Neural crest cell (in vitro differentiated cells): ENCODE data around the gene ZNF474. TPM values are rescaled to one million over a fixed set of nuclear protein-coding genes. Genes with fewer than 3 reads are reported as not detected.

Source experiments
- DNase-seq: peaks from one replicate; pipeline ENCODE4 v3.0.0; 2021; ENCODE audit warnings: low read depth, mixed read lengths, low spot score
- H3K27ac Mint-ChIP-seq: one replicate; pipeline ENCODE4 v1.8.0; 2021; ENCODE audit warnings: mild to moderate bottlenecking, mixed read lengths; ENCODE audit not compliant: unreplicated experiment
- H3K27me3 Mint-ChIP-seq: 2 replicates; pipeline ENCODE4 v1.8.0; 2021; ENCODE audit warnings: low read depth, mild to moderate bottlenecking, mixed read lengths
- H3K36me3 Mint-ChIP-seq: 2 replicates; pipeline ENCODE4 v1.8.0; 2021; ENCODE audit warnings: low read depth, mild to moderate bottlenecking, mixed read lengths
- H3K4me1 Mint-ChIP-seq: 2 replicates; pipeline ENCODE4 v1.8.0; 2021; ENCODE audit warnings: mixed read lengths
- H3K4me3 Mint-ChIP-seq: one replicate; pipeline ENCODE4 v1.8.0; 2021; ENCODE audit warnings: mild to moderate bottlenecking, mixed read lengths
- H3K9me3 Mint-ChIP-seq: 2 replicates; pipeline ENCODE4 v1.8.0; 2021; ENCODE audit warnings: mixed read lengths
- total RNA-seq: library from RNA; stranded (reverse); gene quantifications from 2 replicates; pipeline ENCODE4 v1.2.1, GENCODE V29; 2021
- TF ChIP-seq, protein P1 (sequence below): fragments of 200-600 bp; sonication (generic); conservative IDR thresholded peaks from 2 replicates; pipeline ENCODE4 v1.5.0; 2021; ENCODE audit warnings: antibody characterized with exemption, mild to moderate bottlenecking

ZNF474 gene
- total RNA-seq, 1 donor from 2014 or later = 0.47 TPM

DNA sequence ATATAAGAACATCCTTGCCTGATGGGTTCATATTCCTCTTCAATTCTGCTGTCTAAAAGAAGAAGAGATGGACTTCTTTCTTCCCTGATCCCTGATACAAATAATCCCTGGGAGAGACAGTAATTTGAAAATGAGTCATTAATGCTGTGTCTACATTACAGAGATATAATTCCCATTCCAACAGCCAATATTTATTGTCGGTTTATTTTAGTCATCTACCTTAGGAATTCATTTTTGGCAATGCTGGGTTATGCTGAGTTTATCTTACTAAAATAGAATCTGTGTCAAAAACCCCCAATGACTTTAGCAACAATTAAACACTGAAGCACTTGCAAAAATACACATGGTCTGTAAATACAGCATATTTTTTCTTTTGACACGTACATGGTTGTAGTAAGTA, 23.9 kb downstream of the ZNF474 start:
- Mint-ChIP-seq H3K36me3 (no peaks in the 10 kb centered on the region), H3K4me1 (peaks cover 3% of the 10 kb centered on the region), H3K27me3 (no peaks in the 10 kb centered on the region), H3K9me3 (no peaks in the 10 kb centered on the region), H3K4me3 (no peak overlapping the region), H3K27ac (no peak overlapping the region)
- TF ChIP-seq, protein P1, sequence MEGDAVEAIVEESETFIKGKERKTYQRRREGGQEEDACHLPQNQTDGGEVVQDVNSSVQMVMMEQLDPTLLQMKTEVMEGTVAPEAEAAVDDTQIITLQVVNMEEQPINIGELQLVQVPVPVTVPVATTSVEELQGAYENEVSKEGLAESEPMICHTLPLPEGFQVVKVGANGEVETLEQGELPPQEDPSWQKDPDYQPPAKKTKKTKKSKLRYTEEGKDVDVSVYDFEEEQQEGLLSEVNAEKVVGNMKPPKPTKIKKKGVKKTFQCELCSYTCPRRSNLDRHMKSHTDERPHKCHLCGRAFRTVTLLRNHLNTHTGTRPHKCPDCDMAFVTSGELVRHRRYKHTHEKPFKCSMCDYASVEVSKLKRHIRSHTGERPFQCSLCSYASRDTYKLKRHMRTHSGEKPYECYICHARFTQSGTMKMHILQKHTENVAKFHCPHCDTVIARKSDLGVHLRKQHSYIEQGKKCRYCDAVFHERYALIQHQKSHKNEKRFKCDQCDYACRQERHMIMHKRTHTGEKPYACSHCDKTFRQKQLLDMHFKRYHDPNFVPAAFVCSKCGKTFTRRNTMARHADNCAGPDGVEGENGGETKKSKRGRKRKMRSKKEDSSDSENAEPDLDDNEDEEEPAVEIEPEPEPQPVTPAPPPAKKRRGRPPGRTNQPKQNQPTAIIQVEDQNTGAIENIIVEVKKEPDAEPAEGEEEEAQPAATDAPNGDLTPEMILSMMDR = no peak
- no peak for DNase-seq

DNA sequence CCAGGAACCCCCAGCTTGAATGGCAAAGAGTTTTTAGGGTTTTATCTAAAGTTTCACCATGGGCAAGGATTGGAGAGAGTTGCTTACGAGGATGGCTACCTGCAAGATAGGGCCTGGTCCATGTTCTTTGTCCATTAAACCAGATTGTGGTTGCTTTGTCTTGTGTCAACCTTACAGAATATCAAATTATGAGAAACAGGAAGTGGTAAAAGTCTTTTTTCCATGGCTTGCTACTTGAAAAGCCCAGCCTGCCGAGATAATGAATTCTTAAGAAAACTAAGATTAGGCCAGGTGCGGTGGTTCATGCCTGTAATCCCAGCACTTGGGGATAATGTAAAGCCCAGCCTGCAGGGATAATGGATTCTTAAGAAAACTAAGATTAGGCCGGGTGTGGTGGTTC, 24.4 kb downstream of the ZNF474 start:
- H3K36me3 Mint-ChIP-seq = no peaks in the 10 kb centered on the region
- H3K27me3 Mint-ChIP-seq = no peaks in the 10 kb centered on the region
- H3K4me1 Mint-ChIP-seq = peaks cover 3% of the 10 kb centered on the region
- no peaks in the 10 kb centered on the region for H3K9me3 Mint-ChIP-seq
- H3K27ac Mint-ChIP-seq = no peak overlapping the region
- TF ChIP-seq, protein P1 = no peak
- H3K4me3 Mint-ChIP-seq = no peak overlapping the region
- no peak for DNase-seq

DNA sequence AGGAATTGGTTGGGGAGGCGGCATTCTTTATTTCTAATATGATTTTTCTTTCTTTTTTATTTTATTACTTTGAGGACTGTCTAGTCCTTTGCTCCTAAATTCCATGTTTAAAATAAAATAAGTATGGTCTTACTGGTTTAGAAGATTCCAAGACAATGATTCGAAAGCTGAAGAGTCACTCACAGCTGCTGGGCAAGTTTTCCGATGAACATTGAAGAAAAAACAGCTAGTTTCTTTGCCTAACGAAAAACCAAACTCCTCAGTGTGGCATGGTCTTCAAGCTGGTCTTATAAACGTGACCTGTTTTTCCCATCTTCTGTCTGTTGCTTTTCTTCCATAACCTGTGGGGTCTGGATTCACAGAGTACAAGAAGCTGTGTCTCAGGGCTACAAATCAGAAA, 25.1 kb downstream of the ZNF474 start:
- no peak for DNase-seq
- TF ChIP-seq, protein P1 = no peak
- no peaks in the 10 kb centered on the region for H3K4me1 Mint-ChIP-seq
- no peaks in the 10 kb centered on the region for H3K9me3 Mint-ChIP-seq
- H3K36me3 Mint-ChIP-seq = no peaks in the 10 kb centered on the region
- no peak overlapping the region for H3K4me3 Mint-ChIP-seq
- H3K27me3 Mint-ChIP-seq = no peaks in the 10 kb centered on the region
- H3K27ac Mint-ChIP-seq = no peak overlapping the region

DNA sequence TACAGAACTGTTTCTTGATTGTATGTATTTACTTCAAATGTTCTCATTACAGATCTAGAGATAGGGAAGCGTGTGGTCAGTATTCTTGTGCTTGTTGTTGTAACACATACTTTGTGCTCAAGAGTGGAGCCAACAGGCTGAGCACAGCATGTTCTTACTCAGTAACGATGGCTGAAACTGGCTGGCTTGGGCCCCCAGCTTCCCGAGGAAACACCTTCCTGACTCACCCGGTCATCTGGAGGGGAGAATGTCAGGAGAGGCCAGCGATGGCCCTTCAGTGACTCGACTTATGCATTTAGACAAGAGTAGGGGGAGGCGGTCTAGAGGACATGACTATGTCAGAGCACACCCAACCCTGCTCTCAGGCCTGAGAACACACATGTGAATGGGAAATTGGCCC, 25.6 kb downstream of the ZNF474 start:
- TF ChIP-seq, protein P1 = no peak
- no peaks in the 10 kb centered on the region for H3K9me3 Mint-ChIP-seq
- H3K27me3 Mint-ChIP-seq = no peaks in the 10 kb centered on the region
- H3K36me3 Mint-ChIP-seq = no peaks in the 10 kb centered on the region
- no peak overlapping the region for H3K27ac Mint-ChIP-seq
- DNase-seq = no peak
- no peak overlapping the region for H3K4me3 Mint-ChIP-seq
- H3K4me1 Mint-ChIP-seq = no peaks in the 10 kb centered on the region

DNA sequence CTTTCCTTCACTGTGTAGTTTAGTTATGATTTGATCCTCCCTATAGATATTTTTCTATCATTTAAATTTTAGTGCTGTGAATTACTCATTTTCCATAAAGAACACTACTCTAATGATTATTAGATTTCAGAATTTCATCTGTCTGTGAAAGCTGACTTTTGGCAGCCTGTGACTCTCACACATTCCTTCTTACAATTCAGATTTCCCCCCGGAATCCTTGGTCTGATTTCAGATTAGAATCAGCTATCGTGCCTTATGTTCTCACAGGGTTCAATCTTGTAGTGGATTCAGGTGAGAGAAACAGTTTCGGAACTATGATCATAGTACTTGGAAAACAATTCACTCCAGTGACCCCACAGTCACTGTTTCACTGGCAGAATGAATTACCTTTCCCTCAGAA, 26.2 kb downstream of the ZNF474 start:
- TF ChIP-seq, protein P1 = no peak
- Mint-ChIP-seq H3K4me3 (no peak overlapping the region), H3K4me1 (no peaks in the 10 kb centered on the region), H3K27ac (no peak overlapping the region), H3K27me3 (no peaks in the 10 kb centered on the region), H3K36me3 (no peaks in the 10 kb centered on the region), H3K9me3 (no peaks in the 10 kb centered on the region)
- DNase-seq = no peak
